ENCODE data around the gene FAM186B. TPM values are rescaled to one million over a fixed set of nuclear protein-coding genes. Genes with fewer than 3 reads are reported as not detected.
"Not testable (repeated sequence)": the region's sequence is repeated elsewhere in the genome, so short reads cannot be mapped to it uniquely, and the experiment has no call there.

Gene FAM186B
- total RNA-seq, 1 donor from 2014 or later = 0.57 TPM

GRCh38 chr12:49615725-49616124 is 10.3 kb upstream of the FAM186B start:
- Histone ChIP-seq H3K4me2 (ENCODE audit: low read length) (no peak overlapping the region), H3K9ac (ENCODE audit: low read length) (no peak overlapping the region), H3K27ac (ENCODE audit: low read depth, low read length) (no peak overlapping the region), H3K9me3 (ENCODE audit: insufficient read depth, low read depth, low read length) (no peaks in the 10 kb centered on the region), H3K4me1 (ENCODE audit: insufficient read depth, low read length) (no peaks in the 10 kb centered on the region), H3K4me3 (ENCODE audit: insufficient read depth, low read depth, low read length) (no peak overlapping the region), H3K27me3 (ENCODE audit: insufficient read depth, low read length) (peaks cover 3% of the 10 kb centered on the region), H3K79me2 (ENCODE audit: insufficient read depth, low read length) (no peaks in the 10 kb centered on the region), H3K36me3 (ENCODE audit: insufficient read depth, low read length) (no peaks in the 10 kb centered on the region), H4K20me1 (ENCODE audit: insufficient read depth, low read length) (no peaks in the 10 kb centered on the region), H2AFZ (ENCODE audit: low read depth, low read length) (no peak overlapping the region)
- TF ChIP-seq CTCF (IDR thresholded peaks at IDR 0.05; ENCODE audit: insufficient read depth, low read depth, low read length) = no peak
- no peak for TF ChIP-seq EZH2 (IDR thresholded peaks at IDR 0.05; ENCODE audit: insufficient read depth, low read length)
- Mint-ChIP-seq H3K36me3 (ENCODE audit: low read depth, unreplicated experiment) (no peaks in the 10 kb centered on the region), H3K4me1 (ENCODE audit: low read depth, unreplicated experiment) (no peaks in the 10 kb centered on the region), H3K9me3 (ENCODE audit: unreplicated experiment) (no peaks in the 10 kb centered on the region), H3K27me3 (ENCODE audit: low read depth, unreplicated experiment) (peaks cover 2% of the 10 kb centered on the region), H3K27ac (ENCODE audit: unreplicated experiment) (no peak overlapping the region), H3K4me3 (ENCODE audit: unreplicated experiment) (no peak overlapping the region)
- DNase-seq (ENCODE audit: low read depth) = peak; percentile 42
- no peak for FAIRE-seq

- no peaks in the 10 kb centered on the region for H3K4me1 ChIP-seq (ENCODE audit: insufficient read depth, low read length)
Observed at GRCh38 chr12:49612210-49612609, 6.8 kb upstream of the FAM186B start.

GRCh38 chr12:49610785-49611184 is 5.3 kb upstream of the FAM186B start:
- not testable (repeated sequence) for H3K79me2 ChIP-seq (ENCODE audit: insufficient read depth, low read length); H3K4me3 Mint-ChIP-seq (ENCODE audit: unreplicated experiment); H3K27me3 ChIP-seq (ENCODE audit: insufficient read depth, low read length); H3K4me1 ChIP-seq (ENCODE audit: insufficient read depth, low read length); H3K9me3 ChIP-seq (ENCODE audit: insufficient read depth, low read depth, low read length); H2AFZ ChIP-seq (ENCODE audit: low read depth, low read length); H3K27me3 Mint-ChIP-seq (ENCODE audit: low read depth, unreplicated experiment); DNase-seq (ENCODE audit: low read depth); H3K9ac ChIP-seq (ENCODE audit: low read length); H3K4me2 ChIP-seq (ENCODE audit: low read length); H3K4me3 ChIP-seq (ENCODE audit: insufficient read depth, low read depth, low read length); H3K27ac ChIP-seq (ENCODE audit: low read depth, low read length); H3K27ac Mint-ChIP-seq (ENCODE audit: unreplicated experiment); H3K36me3 Mint-ChIP-seq (ENCODE audit: low read depth, unreplicated experiment); FAIRE-seq; H4K20me1 ChIP-seq (ENCODE audit: insufficient read depth, low read length); H3K36me3 ChIP-seq (ENCODE audit: insufficient read depth, low read length); H3K4me1 Mint-ChIP-seq (ENCODE audit: low read depth, unreplicated experiment); H3K9me3 Mint-ChIP-seq (ENCODE audit: unreplicated experiment)

More at GRCh38 chr12:49612210-49612609, 6.8 kb upstream of the FAM186B start:
- Histone ChIP-seq H3K4me2 (ENCODE audit: low read length) (no peak overlapping the region), H3K79me2 (ENCODE audit: insufficient read depth, low read length) (no peaks in the 10 kb centered on the region), H3K36me3 (ENCODE audit: insufficient read depth, low read length) (no peaks in the 10 kb centered on the region), H3K27me3 (ENCODE audit: insufficient read depth, low read length) (no peaks in the 10 kb centered on the region), H3K9me3 (ENCODE audit: insufficient read depth, low read depth, low read length) (no peaks in the 10 kb centered on the region), H4K20me1 (ENCODE audit: insufficient read depth, low read length) (no peaks in the 10 kb centered on the region), H3K9ac (ENCODE audit: low read length) (no peak overlapping the region), H3K27ac (ENCODE audit: low read depth, low read length) (no peak overlapping the region), H3K4me3 (ENCODE audit: insufficient read depth, low read depth, low read length) (no peak overlapping the region), H2AFZ (ENCODE audit: low read depth, low read length) (no peak overlapping the region)
- Mint-ChIP-seq H3K27me3 (ENCODE audit: low read depth, unreplicated experiment) (peaks cover 3% of the 10 kb centered on the region), H3K36me3 (ENCODE audit: low read depth, unreplicated experiment) (peaks cover 9% of the 10 kb centered on the region), H3K4me3 (ENCODE audit: unreplicated experiment) (no peak overlapping the region), H3K4me1 (ENCODE audit: low read depth, unreplicated experiment) (peaks cover 2% of the 10 kb centered on the region), H3K27ac (ENCODE audit: unreplicated experiment) (no peak overlapping the region), H3K9me3 (ENCODE audit: unreplicated experiment) (no peaks in the 10 kb centered on the region)
- FAIRE-seq = no peak
- DNase-seq (ENCODE audit: low read depth) = no peak
- no peak for TF ChIP-seq CTCF (IDR thresholded peaks at IDR 0.05; ENCODE audit: insufficient read depth, low read depth, low read length)
- TF ChIP-seq EZH2 (IDR thresholded peaks at IDR 0.05; ENCODE audit: insufficient read depth, low read length) = no peak
